ENCODE results near the gene COASY. TPM values are rescaled to one million over a fixed set of nuclear protein-coding genes. Genes with fewer than 3 reads are reported as not detected.

COASY gene
- 10.2 TPM for total RNA-seq

DNA sequence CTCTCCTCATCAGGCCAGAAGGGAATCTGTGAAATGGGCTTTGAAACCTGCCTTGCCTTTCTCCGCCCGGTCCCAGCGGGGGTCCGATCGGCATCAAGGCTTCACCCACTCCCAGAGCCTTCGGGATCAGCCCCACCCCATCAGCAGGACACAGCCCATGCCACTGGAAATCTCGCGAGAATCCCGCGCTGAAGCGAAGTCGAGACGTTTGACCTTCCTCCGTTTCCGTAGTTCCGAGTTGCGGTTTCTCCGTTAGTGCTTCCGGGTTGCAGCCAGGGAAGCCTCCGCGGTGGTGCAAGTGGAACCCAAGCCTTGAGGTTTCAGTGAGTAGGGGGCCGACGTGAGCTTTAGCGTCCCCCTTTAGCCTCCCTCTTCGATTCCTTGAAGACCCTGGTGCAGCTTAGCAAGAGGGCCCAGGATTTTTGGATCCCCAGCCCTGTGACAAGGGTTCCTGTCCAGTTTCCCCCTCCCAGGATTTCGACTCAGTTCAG, at the start of gene COASY:
TSS of gene COASY (plus strand) at position 252 of the 491 bp plus-strand sequence. CDS start 475 bp downstream, outside the sequence.
- H3K4me3 ChIP-seq (ENCODE audit: low read length) = peak within 1 kb of the TSS; percentile 60
- no peaks in the 10 kb centered on the region for H3K9me3 ChIP-seq (ENCODE audit: low read depth, low read length)
- H3K4me1 ChIP-seq (ENCODE audit: insufficient read depth, low read length) = peaks cover 36% of the 10 kb centered on the region
- H3K27me3 ChIP-seq (ENCODE audit: insufficient read depth, low read length) = no peaks in the 10 kb centered on the region

DNA sequence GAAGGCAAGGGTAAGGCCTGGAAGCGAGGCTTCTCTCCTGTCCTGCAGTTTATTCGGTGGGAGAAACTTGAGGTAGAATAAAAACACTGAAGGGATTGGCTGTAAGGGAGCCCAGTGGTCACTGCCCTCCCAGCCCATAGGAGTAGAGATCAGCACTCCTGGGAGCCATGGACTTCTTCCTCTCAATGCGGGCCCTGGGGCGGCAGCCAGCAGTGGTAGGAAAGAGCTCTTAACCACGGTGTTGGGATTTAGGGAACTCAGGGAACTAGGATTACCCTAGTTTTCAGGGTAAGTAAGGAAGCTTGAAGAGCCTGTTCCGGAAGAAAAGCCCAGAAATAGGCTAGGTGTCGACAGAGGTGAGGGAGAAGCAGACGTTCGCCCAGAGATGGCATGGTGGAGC, 49.7 kb upstream of the COASY start:
- H3K4me1 ChIP-seq (ENCODE audit: insufficient read depth, low read length) = peaks cover 2% of the 10 kb centered on the region
- H3K27me3 ChIP-seq (ENCODE audit: insufficient read depth, low read length) = no peaks in the 10 kb centered on the region
- no peak overlapping the region for H3K4me3 ChIP-seq (ENCODE audit: low read length)
- no peaks in the 10 kb centered on the region for H3K9me3 ChIP-seq (ENCODE audit: low read depth, low read length)

DNA sequence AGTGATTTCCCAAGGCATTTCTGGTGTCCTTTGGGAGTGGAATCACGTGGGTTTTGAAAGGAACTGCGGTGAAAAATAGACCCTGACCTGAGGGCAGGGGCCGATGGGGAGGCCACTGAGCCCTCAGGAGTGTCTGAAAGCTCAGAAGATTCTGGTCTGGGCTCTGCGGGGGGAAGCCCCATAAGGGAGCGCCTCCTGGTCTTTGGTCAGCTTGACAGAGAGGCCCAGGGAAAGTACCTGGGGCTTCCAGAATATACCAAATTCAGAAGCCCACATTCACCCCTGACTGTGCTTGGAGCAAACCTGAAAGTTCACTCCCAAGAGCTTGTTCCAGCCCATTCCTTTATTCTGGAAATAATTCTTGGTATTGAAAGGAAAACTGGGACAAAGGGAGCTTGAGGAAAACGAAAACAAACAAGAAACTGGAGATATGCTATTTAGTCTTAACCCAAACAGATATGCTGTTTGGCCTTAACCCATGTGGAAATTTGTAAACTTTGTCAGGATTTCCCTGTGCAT, 49.2 kb upstream of the COASY start:
- no peaks in the 10 kb centered on the region for H3K9me3 ChIP-seq (ENCODE audit: low read depth, low read length)
- no peaks in the 10 kb centered on the region for H3K27me3 ChIP-seq (ENCODE audit: insufficient read depth, low read length)
- no peak overlapping the region for H3K4me3 ChIP-seq (ENCODE audit: low read length)
- peaks cover 8% of the 10 kb centered on the region for H3K4me1 ChIP-seq (ENCODE audit: insufficient read depth, low read length)

DNA sequence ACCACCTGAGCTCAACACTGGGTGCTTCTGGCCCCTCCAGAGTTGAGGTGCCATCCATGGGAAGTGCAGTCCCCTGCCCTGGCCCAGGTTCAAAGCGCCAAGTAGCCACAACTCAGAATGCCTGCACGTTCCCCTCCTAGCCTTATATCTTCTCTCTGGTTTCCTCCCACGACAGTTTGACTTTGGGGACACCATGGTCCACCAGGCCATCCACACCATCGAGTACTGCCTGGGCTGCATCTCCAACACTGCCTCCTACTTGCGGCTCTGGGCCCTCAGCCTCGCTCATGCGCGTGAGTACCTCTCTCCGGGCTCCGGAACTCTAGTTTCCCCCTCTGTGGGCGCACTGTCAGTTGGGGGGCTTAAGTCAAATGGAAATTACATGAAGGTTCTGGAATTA, 48.3 kb upstream of the COASY start:
- Histone ChIP-seq H3K9me3 (ENCODE audit: low read depth, low read length) (no peaks in the 10 kb centered on the region), H3K4me3 (ENCODE audit: low read length) (no peak overlapping the region), H3K4me1 (ENCODE audit: insufficient read depth, low read length) (peaks cover 17% of the 10 kb centered on the region), H3K27me3 (ENCODE audit: insufficient read depth, low read length) (no peaks in the 10 kb centered on the region)

DNA sequence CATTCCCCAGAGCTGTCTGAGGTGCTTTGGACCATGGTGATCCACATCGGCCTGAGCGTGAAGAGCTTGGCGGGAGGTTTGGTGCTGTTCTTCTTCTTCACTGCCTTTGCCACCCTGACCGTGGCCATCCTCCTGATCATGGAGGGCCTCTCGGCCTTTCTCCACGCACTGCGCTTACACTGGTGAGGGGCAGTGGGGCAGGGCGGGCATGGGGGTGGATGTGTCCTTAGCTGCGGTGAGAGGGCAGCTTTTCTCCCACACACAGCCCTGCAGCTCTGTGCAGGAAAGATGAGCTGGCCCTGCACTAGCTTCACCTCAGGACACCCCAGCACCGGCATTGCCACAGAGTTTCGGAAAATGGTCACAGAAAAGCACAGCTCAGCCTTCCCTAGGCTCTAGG, 47.7 kb upstream of the COASY start:
- H3K4me1 ChIP-seq (ENCODE audit: insufficient read depth, low read length) = peaks cover 23% of the 10 kb centered on the region

DNA sequence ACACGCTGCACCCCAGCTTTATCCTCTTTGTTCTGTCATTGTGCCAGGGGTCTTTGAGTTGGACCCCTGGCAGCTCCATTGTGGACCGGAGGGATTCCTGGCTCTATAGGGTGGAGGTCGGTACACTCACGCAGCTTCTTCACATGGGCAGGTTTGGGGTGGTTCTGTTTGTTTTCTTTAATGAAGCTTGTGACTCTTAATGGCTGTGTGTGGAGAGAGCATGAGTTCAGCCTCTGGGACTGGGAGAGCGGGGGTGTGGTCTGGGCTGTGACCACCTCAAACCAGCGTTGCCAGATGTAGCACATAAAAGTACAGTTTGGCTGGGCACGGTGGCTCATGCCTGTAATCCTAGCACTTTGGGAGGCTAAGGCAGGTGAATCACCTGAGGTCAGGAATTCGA, 47.1 kb upstream of the COASY start:
- H3K4me1 ChIP-seq (ENCODE audit: insufficient read depth, low read length) = peaks cover 29% of the 10 kb centered on the region
- H3K9me3 ChIP-seq (ENCODE audit: low read depth, low read length) = no peaks in the 10 kb centered on the region
- H3K27me3 ChIP-seq (ENCODE audit: insufficient read depth, low read length) = no peaks in the 10 kb centered on the region
- H3K4me3 ChIP-seq (ENCODE audit: low read length) = no peak overlapping the region

More for the DNA sequence above, 47.7 kb upstream of the COASY start:
- Histone ChIP-seq H3K27me3 (ENCODE audit: insufficient read depth, low read length) (no peaks in the 10 kb centered on the region), H3K9me3 (ENCODE audit: low read depth, low read length) (no peaks in the 10 kb centered on the region), H3K4me3 (ENCODE audit: low read length) (no peak overlapping the region)

DNA sequence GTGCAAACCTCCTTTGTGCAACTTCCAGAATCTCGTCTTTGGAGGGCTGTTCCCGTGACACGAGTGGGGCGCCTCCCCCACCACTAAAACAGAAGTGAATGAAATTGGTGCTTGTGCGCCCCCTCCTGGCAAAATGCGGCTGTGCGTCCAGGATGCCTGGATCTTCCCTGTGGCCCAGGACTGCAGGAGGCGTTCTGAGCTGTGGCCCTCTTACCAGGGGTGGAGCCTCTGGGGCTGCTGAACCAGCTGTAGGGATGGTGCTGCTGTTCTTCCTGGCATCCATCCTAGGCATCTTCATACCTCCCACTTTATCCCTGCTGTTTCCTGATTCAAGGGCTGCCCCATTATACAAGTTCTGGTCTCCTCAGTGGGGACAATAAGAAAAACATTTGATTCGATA, 44.4 kb upstream of the COASY start:
- Histone ChIP-seq H3K4me3 (ENCODE audit: low read length) (no peak overlapping the region), H3K4me1 (ENCODE audit: insufficient read depth, low read length) (peaks cover 37% of the 10 kb centered on the region), H3K9me3 (ENCODE audit: low read depth, low read length) (no peaks in the 10 kb centered on the region), H3K27me3 (ENCODE audit: insufficient read depth, low read length) (no peaks in the 10 kb centered on the region)

DNA sequence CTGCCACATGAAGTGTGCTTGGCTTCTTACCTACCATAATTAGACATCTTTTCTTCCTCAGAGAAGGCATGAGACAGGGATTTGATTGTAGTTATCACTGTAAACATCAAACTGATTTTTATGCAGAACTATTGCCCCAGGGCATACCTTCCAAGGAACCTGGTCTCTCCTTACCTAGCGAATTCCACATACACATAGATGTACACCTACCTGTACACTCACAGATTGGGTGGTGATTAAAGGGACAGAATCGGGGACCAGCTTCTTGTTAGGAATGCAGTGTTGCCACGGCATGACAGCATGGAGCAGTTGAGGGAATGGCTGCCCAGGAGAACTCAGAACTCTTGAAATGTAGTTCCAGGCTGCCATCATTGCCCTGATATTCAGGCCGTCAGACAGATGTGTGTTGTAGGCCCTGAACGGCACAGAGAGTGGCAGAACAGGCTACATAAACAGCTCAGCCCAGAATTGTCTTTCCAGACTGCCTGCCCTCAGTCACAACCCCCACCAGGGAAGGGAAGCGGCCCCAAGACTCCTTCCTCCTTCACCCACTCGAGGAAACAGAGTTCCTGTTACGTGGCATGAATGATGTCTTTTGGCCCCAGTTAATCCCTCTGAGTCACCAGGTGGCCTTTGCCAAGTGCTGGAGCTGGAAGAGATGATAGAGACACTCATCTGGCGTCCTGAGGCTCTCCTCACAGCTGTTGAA, 43.7 kb upstream of the COASY start:
- H3K27me3 ChIP-seq (ENCODE audit: insufficient read depth, low read length) = no peaks in the 10 kb centered on the region
- H3K4me1 ChIP-seq (ENCODE audit: insufficient read depth, low read length) = peaks cover 37% of the 10 kb centered on the region
- H3K9me3 ChIP-seq (ENCODE audit: low read depth, low read length) = no peaks in the 10 kb centered on the region
- H3K4me3 ChIP-seq (ENCODE audit: low read length) = no peak overlapping the region

DNA sequence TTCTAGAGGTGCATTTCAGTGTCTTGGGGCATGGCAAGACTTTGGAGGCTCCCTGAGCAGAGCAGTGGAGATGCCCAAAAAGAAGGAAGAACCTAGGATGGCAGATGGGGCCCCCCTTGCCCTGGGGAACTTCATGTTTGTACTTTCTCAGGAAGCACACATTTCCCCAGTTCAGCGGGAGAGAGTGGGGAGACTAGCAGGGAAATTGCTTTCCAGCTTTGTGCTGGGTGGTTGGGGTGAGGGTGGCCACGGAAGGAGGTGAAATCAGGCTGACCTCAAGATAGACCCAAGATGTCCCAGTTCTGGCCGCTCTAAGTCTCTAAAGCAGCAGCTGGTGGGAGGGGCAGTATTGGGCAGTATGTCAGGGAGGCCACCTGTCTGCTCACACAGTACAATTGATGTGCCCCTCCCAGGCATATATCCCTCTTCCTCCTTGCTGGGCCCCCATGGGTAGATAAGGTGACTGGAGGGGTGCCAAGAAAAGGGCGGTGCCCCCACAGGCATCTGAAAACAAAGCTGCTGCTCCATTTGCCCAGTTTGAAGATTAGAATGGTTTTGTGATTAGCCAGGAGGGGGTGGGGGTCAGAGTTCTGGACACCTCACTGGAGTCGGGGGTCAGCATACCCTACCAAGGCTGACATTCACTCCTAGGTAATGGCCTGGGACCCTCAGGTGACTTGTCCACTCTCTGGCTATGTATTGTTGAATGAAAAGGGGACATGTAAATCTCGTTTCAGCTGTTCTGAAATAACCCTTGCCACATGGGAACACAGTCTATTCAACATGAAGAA, 43.0 kb upstream of the COASY start:
- H3K9me3 ChIP-seq (ENCODE audit: low read depth, low read length) = no peaks in the 10 kb centered on the region
- H3K4me1 ChIP-seq (ENCODE audit: insufficient read depth, low read length) = peaks cover 37% of the 10 kb centered on the region
- no peak overlapping the region for H3K4me3 ChIP-seq (ENCODE audit: low read length)
- no peaks in the 10 kb centered on the region for H3K27me3 ChIP-seq (ENCODE audit: insufficient read depth, low read length)

DNA sequence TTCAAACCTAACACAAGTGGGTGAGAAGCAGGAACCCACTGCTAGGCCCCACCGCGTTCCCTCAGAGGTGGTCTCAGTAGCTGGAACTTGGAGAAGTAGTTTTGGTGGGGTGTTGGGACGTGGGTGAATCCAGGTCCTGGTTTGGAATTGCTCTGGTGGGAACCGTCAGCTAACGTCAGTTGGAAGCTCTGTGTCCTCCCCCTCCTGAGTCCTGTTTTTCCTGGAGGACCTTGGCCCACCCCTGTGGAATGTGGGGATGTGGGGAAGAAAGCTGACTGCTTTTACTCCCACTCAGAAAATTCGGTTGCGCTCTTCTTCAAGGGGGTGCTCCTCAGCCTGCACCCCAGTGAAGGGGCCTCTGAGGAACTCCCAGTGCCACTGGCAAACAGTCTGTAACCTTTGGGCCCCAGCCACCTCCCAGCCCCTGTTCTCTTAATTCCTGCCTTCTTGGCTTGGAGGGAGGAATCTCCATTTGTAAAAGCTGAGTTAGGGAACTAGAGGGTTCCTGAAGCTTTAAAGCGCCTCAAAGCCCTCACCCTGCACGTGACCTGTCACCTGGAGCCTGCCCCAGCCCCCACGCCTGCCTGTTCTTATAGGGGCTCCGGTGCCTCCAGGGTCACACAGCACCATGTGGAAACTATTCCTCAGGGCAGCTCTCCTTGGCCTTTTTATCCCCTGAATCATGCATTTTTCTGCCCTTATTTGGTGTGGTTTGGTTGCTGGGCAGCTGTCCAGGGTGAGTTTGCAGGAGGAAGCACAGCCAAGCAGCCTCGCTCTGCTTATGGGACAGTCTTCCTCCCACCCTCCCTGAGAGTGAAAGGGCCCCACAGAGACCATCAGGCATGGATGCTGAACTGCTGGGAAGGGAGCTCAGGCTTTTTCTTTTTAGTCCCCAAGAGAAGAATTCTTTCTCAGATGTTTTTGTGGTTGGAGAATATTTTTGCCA, 42.1 kb upstream of the COASY start:
- Histone ChIP-seq H3K4me1 (ENCODE audit: insufficient read depth, low read length) (peaks cover 37% of the 10 kb centered on the region), H3K9me3 (ENCODE audit: low read depth, low read length) (no peaks in the 10 kb centered on the region), H3K27me3 (ENCODE audit: insufficient read depth, low read length) (no peaks in the 10 kb centered on the region), H3K4me3 (ENCODE audit: low read length) (no peak overlapping the region)

DNA sequence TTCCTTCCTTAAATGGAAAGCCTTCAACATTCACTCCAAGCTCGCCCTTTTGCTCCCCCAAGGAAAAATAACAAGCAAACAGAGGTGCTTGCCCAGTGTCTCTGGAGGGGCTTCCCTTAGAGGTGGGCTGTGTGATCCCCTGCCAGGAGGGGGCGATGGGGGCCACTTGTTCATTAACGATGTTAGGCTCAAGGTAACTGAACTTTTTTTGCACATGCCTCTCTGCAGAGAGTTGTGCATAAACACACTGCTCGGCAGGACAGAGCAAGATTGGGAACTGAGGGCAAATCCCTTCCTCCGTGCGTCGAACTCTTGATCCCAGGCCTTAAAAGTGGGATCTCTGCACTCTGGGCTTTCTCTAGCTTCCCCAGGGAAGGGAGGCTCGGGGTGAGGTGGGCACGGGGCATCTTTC, 41.4 kb upstream of the COASY start:
- no peaks in the 10 kb centered on the region for H3K9me3 ChIP-seq (ENCODE audit: low read depth, low read length)
- H3K27me3 ChIP-seq (ENCODE audit: insufficient read depth, low read length) = no peaks in the 10 kb centered on the region
- H3K4me3 ChIP-seq (ENCODE audit: low read length) = no peak overlapping the region
- H3K4me1 ChIP-seq (ENCODE audit: insufficient read depth, low read length) = peaks cover 37% of the 10 kb centered on the region

DNA sequence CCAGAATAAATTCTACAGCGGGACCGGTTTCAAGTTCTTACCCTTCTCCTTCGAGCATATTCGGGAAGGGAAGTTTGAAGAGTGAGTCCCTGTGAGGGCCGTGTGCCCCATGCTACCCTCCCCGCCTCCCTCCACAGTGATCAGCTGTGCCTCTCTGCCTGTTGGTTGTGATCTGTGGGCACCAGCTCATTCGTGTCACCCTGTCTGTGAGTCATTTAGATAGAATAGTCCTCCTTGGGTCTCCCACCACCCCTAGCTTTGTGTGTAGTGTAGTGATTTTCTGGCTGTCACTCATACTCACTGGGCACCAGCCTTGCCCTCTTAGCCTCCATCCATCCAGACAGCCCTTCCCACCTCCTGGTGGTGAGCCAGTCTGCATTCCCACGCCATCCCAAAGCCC, 40.9 kb upstream of the COASY start:
- Histone ChIP-seq H3K9me3 (ENCODE audit: low read depth, low read length) (no peaks in the 10 kb centered on the region), H3K4me1 (ENCODE audit: insufficient read depth, low read length) (peaks cover 37% of the 10 kb centered on the region), H3K4me3 (ENCODE audit: low read length) (no peak overlapping the region), H3K27me3 (ENCODE audit: insufficient read depth, low read length) (no peaks in the 10 kb centered on the region)

DNA sequence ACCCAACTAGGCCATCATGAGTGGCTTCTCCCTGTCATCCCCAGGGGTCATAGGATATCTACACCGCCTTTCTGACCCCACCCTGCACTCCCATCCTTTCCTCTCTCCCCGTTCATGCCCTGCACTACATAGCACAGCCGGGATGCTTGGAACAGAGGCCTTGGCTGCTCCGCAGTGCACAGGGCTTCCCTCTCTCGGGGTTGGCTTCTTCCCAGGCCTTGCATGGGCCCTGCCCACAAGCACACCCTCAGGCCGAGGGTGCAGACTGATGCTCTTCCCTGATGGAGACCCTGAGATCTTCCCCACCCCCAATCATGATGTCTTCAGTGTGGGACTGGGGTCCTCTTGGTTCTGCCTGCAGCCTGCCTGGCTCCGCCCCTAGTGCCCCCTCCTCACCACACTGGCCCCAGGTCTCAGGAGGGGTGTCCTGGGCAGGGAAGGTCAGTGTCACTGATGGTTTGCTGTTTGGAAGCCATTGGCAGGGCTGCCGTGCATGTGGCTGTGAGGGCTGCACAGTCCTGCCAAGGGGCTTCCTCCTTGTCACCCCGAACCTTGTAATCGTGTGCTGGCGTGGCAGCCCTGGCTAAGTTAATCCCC, 40.2 kb upstream of the COASY start:
- H3K4me1 ChIP-seq (ENCODE audit: insufficient read depth, low read length) = peaks cover 37% of the 10 kb centered on the region
- no peaks in the 10 kb centered on the region for H3K9me3 ChIP-seq (ENCODE audit: low read depth, low read length)
- H3K4me3 ChIP-seq (ENCODE audit: low read length) = no peak overlapping the region
- no peaks in the 10 kb centered on the region for H3K27me3 ChIP-seq (ENCODE audit: insufficient read depth, low read length)

DNA sequence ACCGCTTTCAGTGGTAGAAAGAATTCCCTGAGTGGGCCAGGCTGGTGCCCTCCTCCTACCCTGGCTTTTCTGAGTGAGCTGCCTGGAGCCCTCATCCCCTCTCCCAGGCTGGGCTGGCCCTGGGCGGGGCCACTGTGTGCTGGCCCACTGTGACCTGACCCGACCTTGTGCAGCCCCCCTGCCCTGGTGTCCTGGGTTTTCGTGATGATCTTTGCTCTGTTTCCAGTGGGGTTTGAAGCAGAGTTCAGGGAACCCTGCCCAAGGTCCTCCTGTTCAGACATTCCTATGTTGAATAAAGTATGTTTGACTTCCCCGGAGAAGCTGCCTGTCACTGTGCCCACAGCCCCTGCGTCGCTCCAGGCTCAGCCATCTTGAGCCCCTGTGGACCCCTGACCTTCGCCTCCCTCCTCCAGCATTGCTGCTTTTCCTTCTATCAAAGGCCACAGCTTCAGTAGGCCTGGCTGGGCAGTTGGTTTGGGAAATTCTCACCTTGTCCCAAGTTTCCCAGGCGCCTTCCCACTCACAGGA, 39.6 kb upstream of the COASY start:
- Histone ChIP-seq H3K9me3 (ENCODE audit: low read depth, low read length) (no peaks in the 10 kb centered on the region), H3K4me3 (ENCODE audit: low read length) (no peak overlapping the region), H3K4me1 (ENCODE audit: insufficient read depth, low read length) (peaks cover 37% of the 10 kb centered on the region), H3K27me3 (ENCODE audit: insufficient read depth, low read length) (no peaks in the 10 kb centered on the region)
